HEK293 (cell line): ENCODE data around the gene CC2D1B.
A peak's percentile ranks its signal among the peaks of the same experiment; 100 is the strongest.

Source experiments
- CTCF ChIA-PET: fragments of 350-600 bp; formaldehyde crosslinking; extraction: SDS; loops from one replicate; lab custom pipeline; 2021; ENCODE audit warnings: antibody characterized with exemption; lab: Yijun Ruan, JAX
- POLR2A ChIA-PET: fragments of 300-600 bp; formaldehyde crosslinking; extraction: SDS; loops from one replicate; lab custom pipeline; 2020; ENCODE audit warnings: antibody characterized with exemption, inconsistent platforms; lab: Yijun Ruan, JAX
- H3K27ac ChIP-seq: fragments of 200-500 bp; sonication (Bioruptor generic); 2 replicates; pipeline ENCODE4 v1.5.1; 2014; ENCODE audit warnings: low read depth, low read length, control low read depth, inconsistent platforms; ENCODE audit errors: extremely low read depth
- H3K36me3 ChIP-seq, 2 experiments: fragments of 200-500 bp in 1 of 2; sonication (Bioruptor generic) in 1 of 2; 1 replicate in 1 of 2; 2 replicates in 1 of 2; pipeline ENCODE4 v1.5.1; 2014 to 2017; ENCODE audit warnings: inconsistent platforms in 2 of 2, low read length in 2 of 2; ENCODE audit not compliant: control insufficient read depth in 2 of 2, insufficient read depth in 1 of 2
- H3K4me1 ChIP-seq: fragments of 200-500 bp; sonication (Bioruptor generic); 2 replicates; pipeline ENCODE4 v1.5.1; 2014; ENCODE audit warnings: mild to moderate bottlenecking, low read length, inconsistent platforms; ENCODE audit not compliant: control insufficient read depth, insufficient read depth
- H3K4me3 ChIP-seq: 2 replicates; pipeline ENCODE4 v1.5.1; 2011; ENCODE audit warnings: low read depth, mild to moderate bottlenecking, control low read depth, low read length, moderate library complexity
- H3K9me3 ChIP-seq: fragments of 200-500 bp; sonication (Bioruptor generic); 2 replicates; pipeline ENCODE4 v1.5.1; 2014; ENCODE audit warnings: low read depth, low read length, inconsistent platforms; ENCODE audit not compliant: control insufficient read depth, insufficient read depth
- AEBP2 ChIP-seq: fragments of 450-650 bp; formaldehyde crosslinking; IDR thresholded peaks from 2 replicates; pipeline ENCODE4 v1.5.1; 2016; ENCODE audit warnings: missing biosample characterization, missing genetic modification characterization, borderline replicate concordance
- KLF17 ChIP-seq: fragments of 450-650 bp; formaldehyde crosslinking; IDR thresholded peaks from 2 replicates; pipeline ENCODE4 v1.5.1; 2016; ENCODE audit warnings: missing biosample characterization, missing genetic modification characterization
- MEIS1 ChIP-seq: sonication (generic); formaldehyde crosslinking; IDR thresholded peaks from 2 replicates; pipeline ENCODE4 v1.8.1; 2022; ENCODE audit warnings: missing genetic modification reagents, mild to moderate bottlenecking, borderline replicate concordance
- PRDM10 ChIP-seq: fragments of 450-650 bp; formaldehyde crosslinking; IDR thresholded peaks from 2 replicates; pipeline ENCODE4 v1.5.1; 2016; ENCODE audit warnings: missing biosample characterization, missing genetic modification characterization
- REPIN1 ChIP-seq: fragments of 450-650 bp; formaldehyde crosslinking; IDR thresholded peaks from 2 replicates; pipeline ENCODE4 v1.5.1; 2017; ENCODE audit warnings: missing biosample characterization, missing genetic modification characterization, low read depth
- SCRT1 ChIP-seq: fragments of 450-650 bp; formaldehyde crosslinking; IDR thresholded peaks from 2 replicates; pipeline ENCODE4 v1.5.1; 2016; ENCODE audit warnings: missing biosample characterization, missing genetic modification characterization, borderline replicate concordance
- SCRT2 ChIP-seq: fragments of 450-650 bp; formaldehyde crosslinking; IDR thresholded peaks from 2 replicates; pipeline ENCODE4 v1.5.1; 2016; ENCODE audit warnings: missing biosample characterization, missing genetic modification characterization
- SP3 ChIP-seq: fragments of 450-650 bp; formaldehyde crosslinking; IDR thresholded peaks from 2 replicates; pipeline ENCODE4 v1.5.1; 2016; ENCODE audit warnings: missing biosample characterization, missing genetic modification characterization
- ZBTB17 ChIP-seq: fragments of 450-650 bp; formaldehyde crosslinking; IDR thresholded peaks from 2 replicates; pipeline ENCODE4 v1.5.1; 2016; ENCODE audit warnings: missing biosample characterization, missing genetic modification characterization
- ZBTB7A ChIP-seq: fragments of 450-650 bp; formaldehyde crosslinking; IDR thresholded peaks from 2 replicates; pipeline ENCODE4 v1.5.1; 2016; ENCODE audit warnings: low read depth, missing biosample characterization, missing genetic modification characterization
- ZNF10 ChIP-seq: fragments of 450-650 bp; formaldehyde crosslinking; IDR thresholded peaks from 2 replicates; pipeline ENCODE4 v1.5.1; 2017; ENCODE audit warnings: missing biosample characterization, missing genetic modification characterization
- ZNF169 ChIP-seq: fragments of 450-650 bp; formaldehyde crosslinking; IDR thresholded peaks from 2 replicates; pipeline ENCODE4 v1.5.1; 2016; ENCODE audit warnings: missing biosample characterization, missing genetic modification characterization
- ZNF174 ChIP-seq: fragments of 450-650 bp; formaldehyde crosslinking; IDR thresholded peaks from 2 replicates; pipeline ENCODE4 v1.5.0; 2017; ENCODE audit warnings: missing biosample characterization, mild to moderate bottlenecking, missing genetic modification characterization
- ZNF221 ChIP-seq: fragments of 450-650 bp; formaldehyde crosslinking; IDR thresholded peaks from 2 replicates; pipeline ENCODE4 v1.5.1; 2017; ENCODE audit warnings: missing biosample characterization, missing genetic modification characterization, borderline replicate concordance
- ZNF350 ChIP-seq: fragments of 450-650 bp; formaldehyde crosslinking; IDR thresholded peaks from 2 replicates; pipeline ENCODE4 v1.5.0; 2017; ENCODE audit warnings: missing biosample characterization, mild to moderate bottlenecking, missing genetic modification characterization
- ZNF37A ChIP-seq: fragments of 450-650 bp; IDR thresholded peaks from 2 replicates; pipeline ENCODE4 v1.5.1; 2018; ENCODE audit warnings: missing biosample characterization, missing genetic modification characterization
- ZNF518A ChIP-seq: fragments of 450-650 bp; formaldehyde crosslinking; conservative IDR thresholded peaks from 2 replicates; pipeline ENCODE4 v1.5.1; 2016; ENCODE audit warnings: low read depth, missing biosample characterization, missing genetic modification characterization
- ZNF549 ChIP-seq: fragments of 450-650 bp; IDR thresholded peaks from 2 replicates; pipeline ENCODE4 v1.5.1; 2018; ENCODE audit warnings: missing biosample characterization, missing genetic modification characterization, mild to moderate bottlenecking, inconsistent platforms, moderate library complexity
- ZNF558 ChIP-seq: fragments of 450-650 bp; formaldehyde crosslinking; IDR thresholded peaks from 2 replicates; pipeline ENCODE4 v1.5.1; 2016; ENCODE audit warnings: missing biosample characterization, missing genetic modification characterization
- ZNF580 ChIP-seq: fragments of 450-650 bp; formaldehyde crosslinking; IDR thresholded peaks from 2 replicates; pipeline ENCODE4 v1.5.1; 2016; ENCODE audit warnings: missing biosample characterization, missing genetic modification characterization
- ZNF600 ChIP-seq: fragments of 450-650 bp; formaldehyde crosslinking; IDR thresholded peaks from 2 replicates; pipeline ENCODE4 v1.5.1; 2016; ENCODE audit warnings: missing biosample characterization, missing genetic modification characterization
- ZNF624 ChIP-seq: fragments of 450-650 bp; formaldehyde crosslinking; IDR thresholded peaks from 2 replicates; pipeline ENCODE4 v1.5.1; 2017; ENCODE audit warnings: missing biosample characterization, missing genetic modification characterization
- ZNF654 ChIP-seq: fragments of 450-650 bp; formaldehyde crosslinking; IDR thresholded peaks from 2 replicates; pipeline ENCODE4 v1.5.1; 2016; ENCODE audit warnings: low read depth, missing biosample characterization, missing genetic modification characterization
- ZNF677 ChIP-seq: fragments of 450-650 bp; IDR thresholded peaks from 2 replicates; pipeline ENCODE4 v1.5.0; 2018; ENCODE audit warnings: missing biosample characterization, mild to moderate bottlenecking, missing genetic modification characterization, moderate library complexity
- ZNF747 ChIP-seq: fragments of 450-650 bp; formaldehyde crosslinking; IDR thresholded peaks from 2 replicates; pipeline ENCODE4 v1.5.1; 2016; ENCODE audit warnings: missing biosample characterization, missing genetic modification characterization
- ZNF76 ChIP-seq: fragments of 450-650 bp; formaldehyde crosslinking; IDR thresholded peaks from 2 replicates; pipeline ENCODE4; 2016; ENCODE audit warnings: low read depth, missing biosample characterization, missing genetic modification characterization, borderline replicate concordance
- ZSCAN23 ChIP-seq: fragments of 450-650 bp; formaldehyde crosslinking; IDR thresholded peaks from 2 replicates; pipeline ENCODE4 v1.5.1; 2016; ENCODE audit warnings: missing biosample characterization, missing genetic modification characterization

CC2D1B gene

GRCh38 chr1:52348704-52349300 lies 17.2 kb downstream of the CC2D1B start:
- H3K36me3 ChIP-seq, result peaks cover 18 to 55% of the 10 kb centered on the region in 2 experiments
- no peaks in the 10 kb centered on the region for H3K9me3 ChIP-seq
- TF ChIP-seq ZNF654 (tag by site-specific recombination) (peak; percentile 40; the same call in 1 of the 2 replicates), ZNF350 (tag by site-specific recombination) (no peak), MEIS1 (CRISPR knock-in tag) (no peak), ZNF549 (tag by site-specific recombination) (no peak), KLF17 (tag by site-specific recombination) (no peak), REPIN1 (tag by site-specific recombination) (no peak), ZNF624 (tag by site-specific recombination) (no peak), AEBP2 (no peak), PRDM10 (tag by site-specific recombination) (no peak), ZSCAN23 (tag by site-specific recombination) (no peak), ZNF37A (no peak), SCRT2 (tag by site-specific recombination) (peak; percentile 75), ZNF76 (tag by site-specific recombination) (no peak), ZNF677 (tag by site-specific recombination) (no peak), SCRT1 (peak; percentile 60; the same call in 1 of the 2 replicates), ZNF518A (no peak), ZBTB7A (tag by site-specific recombination) (no peak), ZNF747 (tag by site-specific recombination) (no peak), ZNF10 (no peak), ZNF558 (tag by site-specific recombination) (no peak), ZNF221 (no peak), ZBTB17 (no peak), ZNF174 (tag by site-specific recombination) (no peak), SP3 (tag by site-specific recombination) (no peak), ZNF600 (tag by site-specific recombination) (no peak), ZNF580 (tag by site-specific recombination) (no peak), ZNF169 (tag by site-specific recombination) (no peak)
- ChIA-PET CTCF (interaction anchor here (0.6 to 1.7 kb wide), 4 partner anchors 16 to 221 kb away, joined by 3 to 5 read pairs (median 4); no protein-coding TSS in a partner anchor), POLR2A (interaction anchor here (0.6 to 1.3 kb wide), 3 partner anchors 9 to 274 kb away, joined by 3 to 7 read pairs (median 4); partner anchors contain the start of genes ORC1 and PRPF38A)
- no peak overlapping the region for H3K27ac ChIP-seq
- no peaks in the 10 kb centered on the region for H3K4me1 ChIP-seq
- no peak overlapping the region for H3K4me3 ChIP-seq
